ENCODE measurements around the gene TMEM42. TPM values are rescaled to one million over a fixed set of nuclear protein-coding genes. Genes with fewer than 3 reads are reported as not detected.

Gene TMEM42
- total and polyA plus RNA-seq, 2 of the 8 experiments (the other 6 are each of a cell fraction or from before 2014, with no cell fraction given): 11.2 to 41.4 TPM

GRCh38 chr3:44910693-44911092, 49.0 kb downstream of the TMEM42 start:
- Histone ChIP-seq H3K9ac (replicated peaks in 1 of 4; ENCODE audit: extremely low read depth in 1 of 4, low read depth in 3 of 4, low read length in 3 of 4) (no peak overlapping the region), H3K4me3 (ENCODE audit: extremely low read depth in 1 of 4, insufficient read depth in 2 of 4, low read depth in 3 of 4, low read length in 4 of 4) (no peak overlapping the region), H3K9me3 (ENCODE audit: insufficient read depth in 2 of 2, low read depth in 1 of 2, low read length in 1 of 2) (peaks cover 12 to 19% of the 10 kb centered on the region in 2 experiments; a peak in 3 of 4 replicates), H3K36me3 (ENCODE audit: control insufficient read depth in 2 of 4, insufficient read depth in 4 of 4, low read length in 3 of 4) (no peaks in the 10 kb centered on the region), H3K27ac (ENCODE audit: low read depth, low read length) (no peak overlapping the region), H3K4me1 (replicated peaks in 1 of 4; ENCODE audit: control insufficient read depth in 3 of 4, insufficient read depth in 4 of 4, low read length in 3 of 4) (peaks cover 0 to 2% (median 0%) of the 10 kb centered on the region in 4 experiments; a peak in 1 of 7 replicates), H2AFZ (ENCODE audit: low read length) (no peak overlapping the region), H3K23ac (ENCODE audit: insufficient read length) (no peak overlapping the region), H3K27me3 (replicated peaks in 1 of 4; ENCODE audit: control insufficient read depth in 3 of 4, extremely low read depth in 1 of 4, insufficient read depth in 3 of 4, low read length in 3 of 4) (no peaks in the 10 kb centered on the region), H4K5ac (ENCODE audit: insufficient read length, low read depth, low read length) (no peak overlapping the region), H2BK20ac (ENCODE audit: low read length) (no peak overlapping the region), H2BK15ac (ENCODE audit: low read length) (no peak overlapping the region), H2BK12ac (ENCODE audit: low read depth, low read length) (no peak overlapping the region), H4K91ac (replicated peaks; ENCODE audit: insufficient read length, low read length) (no peak overlapping the region), H2BK120ac (replicated peaks; ENCODE audit: low read depth, low read length) (no peak overlapping the region), H3K23me2 (ENCODE audit: low read depth, low read length) (no peaks in the 10 kb centered on the region), H3K14ac (ENCODE audit: insufficient read length) (no peak overlapping the region), H3K79me1 (ENCODE audit: low read depth, low read length) (no peaks in the 10 kb centered on the region), H3K56ac (replicated peaks; ENCODE audit: insufficient read length, low read depth, low read length) (no peak overlapping the region), H2BK5ac (ENCODE audit: low read depth, low read length) (no peak overlapping the region), H3K18ac (ENCODE audit: extremely low read depth, low read length) (no peak overlapping the region), H3K4ac (replicated peaks; ENCODE audit: insufficient read length, low read depth, low read length) (no peak overlapping the region), H4K8ac (ENCODE audit: extremely low read depth, insufficient read depth, low read length) (no peak overlapping the region), H3K79me2 (ENCODE audit: control insufficient read depth in 1 of 2, insufficient read depth in 2 of 2, low read length in 2 of 2) (no peaks in the 10 kb centered on the region), H3K4me2 (ENCODE audit: insufficient read depth in 1 of 2, low read depth in 2 of 2, low read length in 2 of 2) (no peak overlapping the region), H4K20me1 (replicated peaks in 1 of 2; ENCODE audit: control insufficient read depth in 1 of 2, insufficient read depth in 2 of 2, low read length in 2 of 2) (no peaks in the 10 kb centered on the region), H2AK5ac (ENCODE audit: low read depth, low read length) (no peak overlapping the region)
- no peak for TF ChIP-seq USF2 (IDR thresholded peaks at IDR 0.05; ENCODE audit: low read length)
- FAIRE-seq (no peak), DNase-seq (ENCODE audit: low read depth in 1 of 2, low spot score in 2 of 2) (no peak)
- CTCF ChIA-PET (ENCODE audit: partially characterized antibody): no interaction called here
- POLR2A ChIA-PET (ENCODE audit: partially characterized antibody): no interaction called here
- 89% methylated on average over 3 of the region's 3 CpGs; no CpG with 5 or more reads in 1 of the 2 experiments for WGBS, 2 experiments (ENCODE audit: extremely low coverage in 1 of 2, insufficient coverage in 1 of 2, insufficient read length in 1 of 2, insufficient replicate concordance in 2 of 2, low coverage in 1 of 2, low lambda C conversion rate in 2 of 2, missing lambda C conversion rate in 1 of 2)

All from H1 (cell line).